A673 (cell line): ENCODE measurements around the gene THUMPD1. TPM values are rescaled to one million over a fixed set of nuclear protein-coding genes. Genes with fewer than 3 reads are reported as not detected.

Source experiments
- BruUV-seq: library from RNA; stranded (reverse); fragments of 400-500 nt; replicated peaks from 2 replicates; lab custom pipeline; 2021; lab: Mats Ljungman, UMichigan
- CTCF ChIA-PET: fragments of 300-600 bp; sonication (Branson Sonifier 250); formaldehyde crosslinking; loops from one replicate; lab custom pipeline; 2022; ENCODE audit warnings: antibody characterized with exemption; lab: Charles Lee
- POLR2A ChIA-PET: fragments of 300-600 bp; sonication (Branson Sonifier 250); formaldehyde crosslinking; loops from one replicate; lab custom pipeline; 2022; ENCODE audit warnings: antibody characterized with exemption; ENCODE audit not compliant: low non-redundant PET; lab: Charles Lee
- DNase-seq: peaks from one replicate; pipeline ENCODE4 v3.0.0-alpha.2; 2015; ENCODE audit warnings: low spot score
- H3K27ac ChIP-seq: fragments of 200-600 bp; sonication (generic); 2 replicates; pipeline ENCODE4 v1.5.1; 2016; ENCODE audit warnings: mixed run types, low read depth, mild to moderate bottlenecking, mixed read lengths, antibody characterized with exemption, low read length; ENCODE audit not compliant: poor library complexity, severe bottlenecking
- H3K27me3 ChIP-seq: fragments of 200-600 bp; sonication (generic); replicated peaks from 2 replicates; pipeline ENCODE4 v1.6.1; 2017; ENCODE audit warnings: mixed run types, low read depth, mild to moderate bottlenecking, mixed read lengths, antibody characterized with exemption, low read length; ENCODE audit not compliant: insufficient read depth, poor library complexity
- H3K36me3 ChIP-seq: fragments of 200-600 bp; sonication (generic); 2 replicates; pipeline ENCODE4 v1.6.1; 2016; ENCODE audit warnings: mixed run types, mild to moderate bottlenecking, mixed read lengths, antibody characterized with exemption, low read length; ENCODE audit not compliant: insufficient read depth, poor library complexity, severe bottlenecking
- H3K4me1 ChIP-seq: fragments of 200-600 bp; sonication (generic); 2 replicates; pipeline ENCODE4 v1.6.1; 2017; ENCODE audit warnings: mixed run types, mild to moderate bottlenecking, mixed read lengths, antibody characterized with exemption, low read length; ENCODE audit not compliant: insufficient read depth, poor library complexity, severe bottlenecking
- H3K4me3 ChIP-seq: fragments of 200-600 bp; sonication (generic); 2 replicates; pipeline ENCODE4 v1.5.1; 2016; ENCODE audit warnings: low read depth, mixed run types, mild to moderate bottlenecking, mixed read lengths, low read length; ENCODE audit not compliant: poor library complexity, severe bottlenecking
- H3K9me3 ChIP-seq: fragments of 200-600 bp; sonication (generic); 2 replicates; pipeline ENCODE4 v1.6.1; 2016; ENCODE audit warnings: mixed run types, low read depth, mild to moderate bottlenecking, mixed read lengths, antibody characterized with exemption, low read length; ENCODE audit not compliant: poor library complexity, severe bottlenecking
- EZH2 ChIP-seq: fragments of 200-600 bp; sonication (generic); IDR thresholded peaks from 2 replicates; pipeline ENCODE4 v1.6.1; 2017; ENCODE audit warnings: borderline replicate concordance, low read depth, mild to moderate bottlenecking, mixed read lengths, antibody characterized with exemption, low read length; ENCODE audit not compliant: poor library complexity, severe bottlenecking
- intact Hi-C: fragments of 100-400 bp; cut with micrococcal nuclease; formaldehyde crosslinking; loops from one replicate; pipeline ENCODE4 v1.10.0; 2022; ENCODE audit not compliant: unreplicated experiment
- total RNA-seq: library from RNA; stranded (reverse); gene quantifications from 2 replicates; pipeline ENCODE4 v1.2.3, GENCODE V29; 2021
- TF ChIP-seq, protein P1 (sequence below): fragments of 300-800, 200-600 bp; sonication (generic); conservative IDR thresholded peaks from 2 replicates; pipeline ENCODE4 v1.5.1; 2017; ENCODE audit warnings: low read depth, mild to moderate bottlenecking, antibody characterized with exemption, low read length, moderate library complexity, mixed read lengths

The THUMPD1 gene
- total RNA-seq, 1 experiment from 2014 or later = 29.9 TPM

DNA sequence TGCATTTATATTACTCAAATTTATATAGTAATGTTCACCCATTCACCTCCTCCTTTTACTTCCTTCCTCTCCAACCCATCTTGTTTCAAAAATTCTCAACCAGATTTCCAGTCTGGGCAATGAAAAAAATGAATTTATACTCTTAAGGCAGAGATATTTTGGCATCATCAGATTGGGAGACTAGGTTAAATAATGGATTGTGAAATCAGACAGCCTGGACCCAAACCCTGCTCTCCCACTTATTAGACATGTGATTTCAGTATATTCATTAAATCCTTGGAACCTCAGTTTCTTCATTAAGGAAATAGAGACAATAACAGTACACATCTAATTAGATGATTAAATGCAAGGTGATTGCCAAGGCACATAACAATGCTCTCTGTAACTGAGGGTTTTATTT is 52.0 kb downstream of the THUMPD1 start:
- Histone ChIP-seq H3K27me3 (no peaks in the 10 kb centered on the region), H3K36me3 (no peaks in the 10 kb centered on the region), H3K9me3 (no peaks in the 10 kb centered on the region), H3K4me3 (no peak overlapping the region), H3K27ac (no peak overlapping the region), H3K4me1 (no peaks in the 10 kb centered on the region)
- ChIA-PET CTCF (no interaction called here), POLR2A (no interaction called here)
- TF ChIP-seq, protein P1, sequence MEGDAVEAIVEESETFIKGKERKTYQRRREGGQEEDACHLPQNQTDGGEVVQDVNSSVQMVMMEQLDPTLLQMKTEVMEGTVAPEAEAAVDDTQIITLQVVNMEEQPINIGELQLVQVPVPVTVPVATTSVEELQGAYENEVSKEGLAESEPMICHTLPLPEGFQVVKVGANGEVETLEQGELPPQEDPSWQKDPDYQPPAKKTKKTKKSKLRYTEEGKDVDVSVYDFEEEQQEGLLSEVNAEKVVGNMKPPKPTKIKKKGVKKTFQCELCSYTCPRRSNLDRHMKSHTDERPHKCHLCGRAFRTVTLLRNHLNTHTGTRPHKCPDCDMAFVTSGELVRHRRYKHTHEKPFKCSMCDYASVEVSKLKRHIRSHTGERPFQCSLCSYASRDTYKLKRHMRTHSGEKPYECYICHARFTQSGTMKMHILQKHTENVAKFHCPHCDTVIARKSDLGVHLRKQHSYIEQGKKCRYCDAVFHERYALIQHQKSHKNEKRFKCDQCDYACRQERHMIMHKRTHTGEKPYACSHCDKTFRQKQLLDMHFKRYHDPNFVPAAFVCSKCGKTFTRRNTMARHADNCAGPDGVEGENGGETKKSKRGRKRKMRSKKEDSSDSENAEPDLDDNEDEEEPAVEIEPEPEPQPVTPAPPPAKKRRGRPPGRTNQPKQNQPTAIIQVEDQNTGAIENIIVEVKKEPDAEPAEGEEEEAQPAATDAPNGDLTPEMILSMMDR = no peak
- TF ChIP-seq EZH2 = no peak
- no TSS peak for BruUV-seq
- DNase-seq = no peak
- intact Hi-C loops = no loop called here

DNA sequence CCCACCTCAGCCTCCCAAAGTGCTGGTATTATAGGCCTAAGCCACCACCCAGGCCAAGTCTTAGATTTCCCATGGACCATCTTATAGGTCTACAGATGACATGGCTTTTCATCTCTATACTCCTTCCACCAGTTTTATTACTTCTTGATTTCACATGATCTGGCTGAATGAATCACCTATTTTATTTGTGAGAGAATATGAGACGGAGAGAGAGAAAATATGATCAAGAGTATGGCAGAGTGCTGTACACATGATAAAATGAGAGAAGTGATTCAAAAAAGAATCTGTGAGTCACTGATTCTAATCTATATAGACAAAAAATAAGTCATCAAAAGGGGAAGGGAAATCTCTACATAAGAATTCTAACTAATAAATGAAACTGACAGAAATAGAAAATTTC is 57.8 kb downstream of the THUMPD1 start:
- intact Hi-C loops = no loop called here
- Histone ChIP-seq H3K4me3 (no peak overlapping the region), H3K27ac (no peak overlapping the region), H3K27me3 (no peaks in the 10 kb centered on the region), H3K36me3 (no peaks in the 10 kb centered on the region), H3K9me3 (no peaks in the 10 kb centered on the region), H3K4me1 (no peaks in the 10 kb centered on the region)
- BruUV-seq = no TSS peak
- TF ChIP-seq, protein P1 = no peak
- no peak for TF ChIP-seq EZH2
- POLR2A ChIA-PET = no interaction called here
- no peak for DNase-seq
- CTCF ChIA-PET = no interaction called here

Other genes starting within 250 kb of the THUMPD1 start
- gene ACSM2B, start 165.5 kb downstream of the THUMPD1 start, total RNA-seq = not detected in 2 replicates
- not detected in 2 replicates for gene ACSM1, start 44.1 kb downstream of the THUMPD1 start, total RNA-seq
- 0.35 TPM in 1 of 2 replicates, not detected in the other for gene ACSM3, start 22.2 kb upstream of the THUMPD1 start, total RNA-seq
- gene ERI2, start 64.7 kb upstream of the THUMPD1 start, total RNA-seq = 24.9 and 27.1 TPM in 2 replicates
- gene REXO5, start 64.7 kb upstream of the THUMPD1 start, total RNA-seq = 9.1 TPM in 2 replicates
- gene DCUN1D3, start 158.5 kb upstream of the THUMPD1 start, total RNA-seq = 12.4 and 12.7 TPM in 2 replicates
- 14.3 and 21.4 TPM in 2 replicates for gene LYRM1, start 159.0 kb upstream of the THUMPD1 start, total RNA-seq